NB4 (cell line): ENCODE data around the gene DOK3.

ENCODE experiments used
- CTCF ChIP-seq: IDR thresholded peaks from one replicate; pipeline ENCODE4 v1.5.1; 2012; ENCODE audit warnings: low read depth, low read length
- MAX ChIP-seq: IDR thresholded peaks from 2 replicates; pipeline ENCODE4 v1.6.1; 2011; ENCODE audit warnings: low read depth, low read length
- MYC ChIP-seq: IDR thresholded peaks from 2 replicates; pipeline ENCODE4 v1.6.1; 2011; ENCODE audit warnings: low read depth, low read length
- POLR2A ChIP-seq: IDR thresholded peaks from 2 replicates; pipeline ENCODE4 v1.6.1; 2011; ENCODE audit warnings: mild to moderate bottlenecking; ENCODE audit not compliant: insufficient read length; ENCODE audit errors: extremely low read depth

GRCh38 chr5:177469750-177470525 lies 39.7 kb downstream of the DOK3 start:
- TF ChIP-seq CTCF: no peak
- TF ChIP-seq MAX: no peak
- no peak for TF ChIP-seq POLR2A
- no peak for TF ChIP-seq MYC
